Neuronal stem cell (in vitro differentiated cells): ENCODE measurements around the gene DRAP1.

ENCODE experiments used
- DNase-seq: peaks from one replicate; pipeline ENCODE4 v3.0.0-alpha.2; 2013; ENCODE audit warnings: low spot score
- H2AFZ ChIP-seq: one replicate; pipeline ENCODE4 v1.6.1; 2013; ENCODE audit warnings: mild to moderate bottlenecking, low read length, inconsistent platforms
- H2AK5ac ChIP-seq: 2 replicates; pipeline ENCODE4 v1.6.1; 2013; ENCODE audit warnings: low read depth, mild to moderate bottlenecking, inconsistent platforms, low read length, moderate library complexity, mixed read lengths
- H2BK120ac ChIP-seq: 2 replicates; pipeline ENCODE4 v1.6.1; 2013; ENCODE audit warnings: low read depth, mild to moderate bottlenecking, inconsistent platforms, low read length, moderate library complexity, mixed read lengths
- H2BK12ac ChIP-seq: one replicate; pipeline ENCODE4 v1.6.1; 2013; ENCODE audit warnings: low read length, inconsistent platforms
- H2BK15ac ChIP-seq: 2 replicates; pipeline ENCODE4 v1.6.1; 2013; ENCODE audit warnings: mild to moderate bottlenecking, low read length, inconsistent platforms, mixed read lengths
- H2BK5ac ChIP-seq: one replicate; pipeline ENCODE4 v1.6.1; 2013; ENCODE audit warnings: inconsistent platforms, mild to moderate bottlenecking, low read length, moderate library complexity
- H3K14ac ChIP-seq: one replicate; pipeline ENCODE4 v1.6.1; 2013; ENCODE audit warnings: low read length, inconsistent platforms
- H3K18ac ChIP-seq: 2 replicates; pipeline ENCODE4 v1.6.1; 2013; ENCODE audit warnings: low read length, inconsistent platforms
- H3K23ac ChIP-seq: 2 replicates; pipeline ENCODE4 v1.6.1; 2013; ENCODE audit warnings: low read depth, mild to moderate bottlenecking, mixed read lengths, low read length, inconsistent platforms; ENCODE audit not compliant: poor library complexity
- H3K27ac ChIP-seq: replicated peaks from 3 replicates; pipeline ENCODE4 v1.5.1; 2013; ENCODE audit warnings: low read length, inconsistent platforms
- H3K27me3 ChIP-seq, 3 experiments: 2 replicates each; pipeline ENCODE4 v1.6.1; 2013; ENCODE audit warnings: low read length in 3 of 3, mild to moderate bottlenecking in 2 of 3, inconsistent platforms in 1 of 3, low read depth in 1 of 3, mixed read lengths in 1 of 3, moderate library complexity in 1 of 3; ENCODE audit not compliant: control insufficient read depth in 3 of 3, insufficient read depth in 3 of 3
- H3K36me3 ChIP-seq, 2 donors: replicated peaks in 1 of 2; 2 replicates each; pipeline ENCODE4 v1.6.1; 2013; ENCODE audit warnings: low read length in 2 of 2; ENCODE audit not compliant: control insufficient read depth in 2 of 2, insufficient read depth in 2 of 2
- H3K4ac ChIP-seq: 2 replicates; pipeline ENCODE4 v1.6.1; 2013; ENCODE audit warnings: inconsistent platforms, mild to moderate bottlenecking, low read length, moderate library complexity
- H3K4me1 ChIP-seq, 2 donors: 1 replicate in 1 of 2; 2 replicates in 1 of 2; pipeline ENCODE4 v1.6.1; 2013; ENCODE audit warnings: low read length in 2 of 2, low read depth in 1 of 2; ENCODE audit not compliant: control insufficient read depth in 2 of 2, insufficient read depth in 1 of 2
- H3K4me2 ChIP-seq: one replicate; pipeline ENCODE4 v1.6.1; 2013; ENCODE audit warnings: mild to moderate bottlenecking, low read length, inconsistent platforms; ENCODE audit not compliant: insufficient read depth, poor library complexity, severe bottlenecking
- H3K4me3 ChIP-seq, 2 donors: 2 replicates each; pipeline ENCODE4 v1.5.1; 2013; ENCODE audit warnings: low read length in 2 of 2, mild to moderate bottlenecking in 2 of 2, inconsistent platforms in 1 of 2, moderate library complexity in 1 of 2
- H3K79me1 ChIP-seq: one replicate; pipeline ENCODE4 v1.6.1; 2013; ENCODE audit warnings: low read depth, mild to moderate bottlenecking, inconsistent platforms, low read length, moderate library complexity
- H3K9ac ChIP-seq: one replicate; pipeline ENCODE4 v1.6.1; 2013; ENCODE audit warnings: mild to moderate bottlenecking, low read depth, low read length, inconsistent platforms; ENCODE audit not compliant: poor library complexity
- H3K9me3 ChIP-seq, 2 donors: replicated peaks in 1 of 2; 2 replicates each; pipeline versions ENCODE3 to v1.6.1; 2013; ENCODE audit warnings: low read length in 2 of 2, mild to moderate bottlenecking in 2 of 2, inconsistent platforms in 1 of 2, low read depth in 1 of 2, mixed read lengths in 1 of 2, moderate library complexity in 1 of 2; ENCODE audit not compliant: control insufficient read depth in 2 of 2, insufficient read depth in 1 of 2
- H4K8ac ChIP-seq: one replicate; pipeline ENCODE4 v1.6.1; 2013; ENCODE audit warnings: low read depth, mild to moderate bottlenecking, inconsistent platforms, low read length, moderate library complexity
- H4K91ac ChIP-seq: one replicate; pipeline ENCODE4 v1.6.1; 2013; ENCODE audit warnings: low read length, low read depth, mild to moderate bottlenecking, inconsistent platforms; ENCODE audit not compliant: poor library complexity
- WGBS, 2 donors: extraction: QIAGEN DNeasy Blood & Tissue Kit; methylation state at CpG; one replicate each; pipeline ENCODE4 v1.1.7; 2013; ENCODE audit warnings: missing lambda C conversion rate in 2 of 2, mixed read lengths in 1 of 2; ENCODE audit not compliant: insufficient read length in 2 of 2, insufficient replicate concordance in 1 of 2; ENCODE audit errors: extremely low coverage in 2 of 2; 5-methylcytosine and 5-hydroxymethylcytosine counted together

DRAP1 gene

GRCh38 chr11:65882120-65883057 lies 36.8 kb upstream of the DRAP1 start:
- H3K4me3 ChIP-seq: peak overlapping the region in 1 of 2 donors; percentile 6
- no CpG with 5 or more reads among the region's 30 CpGs for WGBS, 2 donors
- H2AK5ac ChIP-seq: peak overlapping the region; percentile 60
- peaks cover 1% of the 10 kb centered on the region for H3K79me1 ChIP-seq
- H3K4ac ChIP-seq: no peak overlapping the region
- H2AFZ ChIP-seq: no peak overlapping the region
- H3K14ac ChIP-seq: no peak overlapping the region
- no peak overlapping the region for H3K27ac ChIP-seq
- H3K9ac ChIP-seq: peak overlapping the region; percentile 33
- H2BK12ac ChIP-seq: no peak overlapping the region
- peaks cover 33 to 53% of the 10 kb centered on the region in 2 donors for H3K36me3 ChIP-seq
- H4K8ac ChIP-seq: no peak overlapping the region
- DNase-seq: no peak
- no peak overlapping the region for H2BK15ac ChIP-seq
- no peak overlapping the region for H3K18ac ChIP-seq
- H3K23ac ChIP-seq: no peak overlapping the region
- no peak overlapping the region for H2BK5ac ChIP-seq
- H3K27me3 ChIP-seq: no peaks in the 10 kb centered on the region
- H3K9me3 ChIP-seq: peaks cover 0 to 2% of the 10 kb centered on the region in 2 donors
- H3K4me1 ChIP-seq: peaks cover 1 to 7% of the 10 kb centered on the region in 2 donors
- H3K4me2 ChIP-seq: no peak overlapping the region
- no peak overlapping the region for H4K91ac ChIP-seq
- H2BK120ac ChIP-seq: no peak overlapping the region

DNA sequence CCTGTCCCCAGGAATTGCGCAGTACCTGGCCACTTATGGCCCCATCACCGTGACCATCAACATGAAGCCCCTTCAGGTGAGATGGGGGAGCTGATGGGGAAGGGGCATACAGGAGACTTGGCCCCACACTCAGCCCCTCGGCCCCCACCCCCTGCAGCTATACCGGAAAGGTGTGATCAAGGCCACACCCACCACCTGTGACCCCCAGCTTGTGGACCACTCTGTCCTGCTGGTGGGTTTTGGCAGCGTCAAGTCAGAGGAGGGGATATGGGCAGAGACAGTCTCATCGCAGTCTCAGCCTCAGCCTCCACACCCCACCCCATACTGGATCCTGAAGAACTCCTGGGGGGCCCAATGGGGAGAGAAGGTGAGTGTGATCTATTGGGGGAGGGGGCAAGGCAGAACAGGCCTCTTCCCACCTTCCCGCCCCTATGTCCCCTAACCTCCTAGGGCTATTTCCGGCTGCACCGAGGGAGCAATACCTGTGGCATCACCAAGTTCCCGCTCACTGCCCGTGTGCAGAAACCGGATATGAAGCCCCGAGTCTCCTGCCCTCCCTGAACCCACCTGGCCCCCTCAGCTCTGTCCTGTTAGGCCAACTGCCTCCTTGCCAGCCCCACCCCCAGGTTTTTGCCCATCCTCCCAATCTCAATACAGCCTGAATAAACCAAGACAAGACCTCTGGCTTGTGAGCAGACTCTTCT lies 36.0 kb upstream of the DRAP1 start:
- Histone ChIP-seq H2BK5ac (no peak overlapping the region), H3K27me3 (no peaks in the 10 kb centered on the region), H2AFZ (no peak overlapping the region), H2BK12ac (no peak overlapping the region), H3K4ac (no peak overlapping the region), H3K9ac (no peak overlapping the region), H3K18ac (no peak overlapping the region), H3K4me2 (no peak overlapping the region), H2BK15ac (no peak overlapping the region), H2BK120ac (no peak overlapping the region), H3K27ac (no peak overlapping the region), H4K8ac (no peak overlapping the region), H3K9me3 (peaks cover 0 to under 1% of the 10 kb centered on the region in 2 donors), H4K91ac (no peak overlapping the region), H3K4me3 (no peak overlapping the region), H3K23ac (no peak overlapping the region), H3K36me3 (peaks cover 33 to 53% of the 10 kb centered on the region in 2 donors), H2AK5ac (peak overlapping the region; percentile 78), H3K79me1 (peaks cover 3% of the 10 kb centered on the region), H3K14ac (no peak overlapping the region), H3K4me1 (peaks cover 6 to 9% of the 10 kb centered on the region in 2 donors)
- WGBS, 2 donors: no CpG with 5 or more reads among the region's 13 CpGs
- DNase-seq: no peak

DNA sequence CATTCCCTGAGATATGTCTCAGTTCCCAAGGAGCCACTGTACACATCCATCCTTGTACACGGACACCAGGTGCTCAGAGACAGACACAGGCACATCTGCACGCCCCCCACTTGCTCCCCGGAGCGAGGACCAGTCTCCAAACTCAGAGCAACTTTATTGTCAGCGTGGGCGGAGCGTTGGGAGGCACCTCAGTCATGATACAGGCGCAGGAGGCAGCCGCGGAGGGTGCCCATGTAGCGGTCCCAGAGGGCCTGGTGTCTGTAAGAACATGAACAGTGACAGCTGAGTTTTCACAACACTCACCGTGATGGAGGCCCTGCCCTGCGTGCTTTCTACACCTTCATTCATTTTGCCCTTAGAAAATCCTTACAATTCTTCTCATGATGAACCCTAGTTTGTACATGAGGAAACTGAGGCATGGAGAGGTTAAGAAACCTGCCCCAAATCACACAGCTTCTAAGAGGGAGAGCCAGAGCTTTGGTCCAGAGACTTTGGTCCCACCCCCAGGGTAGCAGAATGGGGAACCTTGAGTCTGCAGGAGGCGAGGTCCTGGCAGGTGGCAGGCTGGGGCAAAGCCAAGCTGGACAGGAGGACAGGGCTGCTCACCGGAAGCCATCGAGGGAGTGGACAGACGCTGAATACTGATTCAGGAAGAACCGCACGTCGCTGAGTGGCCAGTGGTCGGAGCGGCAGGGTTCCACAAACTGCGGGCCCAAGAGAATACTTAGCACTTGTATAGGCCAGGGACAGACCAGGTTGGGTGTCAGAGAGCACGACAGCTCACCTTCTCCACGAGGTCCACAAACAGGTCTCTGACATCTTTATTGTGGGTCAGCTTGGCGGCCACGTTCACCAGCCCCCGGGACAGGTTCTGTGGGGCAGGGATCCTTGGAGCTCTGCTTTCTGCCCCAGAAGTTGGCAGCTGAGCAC lies 35.2 kb upstream of the DRAP1 start:
- Histone ChIP-seq H2BK12ac (no peak overlapping the region), H3K14ac (no peak overlapping the region), H2AK5ac (peak overlapping the region; percentile 78), H3K4me2 (no peak overlapping the region), H3K4me3 (no peak overlapping the region), H3K18ac (no peak overlapping the region), H2AFZ (no peak overlapping the region), H2BK120ac (no peak overlapping the region), H2BK15ac (no peak overlapping the region), H3K27ac (no peak overlapping the region), H4K8ac (no peak overlapping the region), H4K91ac (no peak overlapping the region), H3K9ac (peak overlapping the region; percentile 27), H3K79me1 (peaks cover 3% of the 10 kb centered on the region), H3K4ac (no peak overlapping the region), H3K23ac (no peak overlapping the region), H3K9me3 (no peaks in the 10 kb centered on the region), H2BK5ac (no peak overlapping the region), H3K36me3 (peaks cover 33 to 53% of the 10 kb centered on the region in 2 donors), H3K4me1 (peaks cover 7 to 9% of the 10 kb centered on the region in 2 donors), H3K27me3 (peaks cover 0 to 1% (median 0%) of the 10 kb centered on the region in 3 experiments)
- DNase-seq: no peak
- no CpG with 5 or more reads among the region's 28 CpGs for WGBS, 2 donors
